OCI-LY7 (cell line): ENCODE results near the gene ANTXR1. TPM values are rescaled to one million over a fixed set of nuclear protein-coding genes. Genes with fewer than 3 reads are reported as not detected.

Experiments used
- BruUV-seq: library from RNA; stranded (reverse); fragments of 400-500 nt; replicated peaks from 2 replicates; lab custom pipeline; 2021; lab: Mats Ljungman, UMichigan
- CTCF ChIA-PET: fragments of 300-600 bp; sonication (Branson Sonifier 250); formaldehyde crosslinking; loops from one replicate; lab custom pipeline; 2022; ENCODE audit warnings: antibody characterized with exemption; ENCODE audit not compliant: unreplicated experiment; lab: Charles Lee
- POLR2A ChIA-PET: fragments of 300-600 bp; sonication (Branson Sonifier 250); formaldehyde crosslinking; loops from one replicate; lab custom pipeline; 2022; ENCODE audit warnings: antibody characterized with exemption; lab: Charles Lee
- DNase-seq: peaks from one replicate; pipeline ENCODE4 v3.0.0-alpha.2; 2015; ENCODE audit warnings: low spot score
- H2AFZ ChIP-seq: fragments of 200-600 bp; sonication (generic), shearing (Covaris generic); 2 replicates; pipeline ENCODE4 v1.6.1; 2014; ENCODE audit warnings: mild to moderate bottlenecking, antibody characterized with exemption, low read length, moderate library complexity
- H3K27ac ChIP-seq: fragments of 200-600 bp; sonication (generic); 2 replicates; pipeline ENCODE4 v1.5.1; 2014; ENCODE audit warnings: mixed run types, low read depth, mild to moderate bottlenecking, moderate library complexity, low read length, inconsistent platforms; ENCODE audit not compliant: poor library complexity, severe bottlenecking
- H3K36me3 ChIP-seq: fragments of 200-600 bp; sonication (generic); 2 replicates; pipeline ENCODE4 v1.6.1; 2014; ENCODE audit warnings: mild to moderate bottlenecking, antibody characterized with exemption, low read length, moderate library complexity, mixed read lengths; ENCODE audit not compliant: insufficient read depth
- H3K4me1 ChIP-seq: fragments of 200-600 bp; sonication (generic); 2 replicates; pipeline ENCODE4 v1.5.1; 2014; ENCODE audit warnings: mild to moderate bottlenecking, low read length; ENCODE audit not compliant: insufficient read depth, poor library complexity, severe bottlenecking
- H3K4me2 ChIP-seq: fragments of 200-600 bp; sonication (generic); 2 replicates; pipeline ENCODE4 v1.6.1; 2014; ENCODE audit warnings: mild to moderate bottlenecking, low read length
- H3K4me3 ChIP-seq: fragments of 200-600 bp; sonication (generic); 2 replicates; pipeline ENCODE4 v1.5.1; 2014; ENCODE audit warnings: mild to moderate bottlenecking, low read depth, low read length; ENCODE audit not compliant: poor library complexity, severe bottlenecking
- H3K79me2 ChIP-seq: fragments of 200-600 bp; sonication (generic); 2 replicates; pipeline ENCODE4 v1.6.1; 2016; ENCODE audit warnings: low read depth, mild to moderate bottlenecking, low read length, moderate library complexity, mixed read lengths; ENCODE audit not compliant: insufficient read depth
- H3K9me2 ChIP-seq: fragments of 200-600 bp; sonication (generic); 2 replicates; pipeline ENCODE4 v1.6.1; 2016; ENCODE audit warnings: mild to moderate bottlenecking, low read length, mixed read lengths; ENCODE audit not compliant: insufficient read depth
- H3K9me3 ChIP-seq: fragments of 200-600 bp; sonication (generic); 2 replicates; pipeline ENCODE4 v1.6.1; 2014; ENCODE audit warnings: mild to moderate bottlenecking, mixed run types, low read length, mixed read lengths
- H4K20me1 ChIP-seq: fragments of 200-600 bp; sonication (generic); 2 replicates; pipeline ENCODE4 v1.6.1; 2014; ENCODE audit warnings: mild to moderate bottlenecking, antibody characterized with exemption, low read length, moderate library complexity, mixed read lengths; ENCODE audit not compliant: insufficient read depth
- CTCF ChIP-seq: fragments of 200-600 bp; sonication (generic); conservative IDR thresholded peaks from 2 replicates; pipeline ENCODE4 v1.5.1; 2014; ENCODE audit warnings: mild to moderate bottlenecking, antibody characterized with exemption, low read length, moderate library complexity, mixed read lengths
- EZH2phosphoT487 ChIP-seq: fragments of 200-600 bp; sonication (generic); IDR thresholded peaks from 2 replicates; pipeline ENCODE4 v1.6.1; 2018; ENCODE audit warnings: low read depth, borderline replicate concordance, mild to moderate bottlenecking, mixed run types, antibody characterized with exemption, low read length, moderate library complexity, mixed read lengths
- intact Hi-C: fragments of 100-400 bp; cut with micrococcal nuclease; formaldehyde crosslinking; loops from one replicate; pipeline ENCODE4 v1.10.0; 2022; ENCODE audit not compliant: unreplicated experiment
- microRNA-seq: library from miRNA; unstranded; fragments of <30 nt; microRNA quantifications from one replicate; pipeline ENCODE4 v1.2.0, GENCODE V29; 2022; ENCODE audit warnings: borderline replicate concordance
- small RNA-seq: library from RNA; depleted of rRNA; stranded (forward); fragments of <200 nt; gene quantifications from one replicate; pipeline ENCODE3, GENCODE V24; 2014
- total RNA-seq, 2 experiments: library from RNA; depleted of rRNA in 1 of 2; stranded (reverse); fragments of >200 nt in 1 of 2; shearing (Covaris generic) in 1 of 2; gene quantifications; 2 replicates each; pipeline ENCODE4 v1.2.3, GENCODE V29; 2014 to 2022

Gene ANTXR1
- total RNA-seq, 2 experiments from 2014 or later: not detected

GRCh38 chr2:69298862-69299261 lies 285.9 kb downstream of the ANTXR1 start:
- Histone ChIP-seq H3K4me2 (no peak overlapping the region), H3K79me2 (no peaks in the 10 kb centered on the region), H3K27ac (no peak overlapping the region), H3K36me3 (no peaks in the 10 kb centered on the region), H3K9me2 (no peaks in the 10 kb centered on the region), H4K20me1 (no peaks in the 10 kb centered on the region), H3K4me3 (no peak overlapping the region), H2AFZ (no peak overlapping the region), H3K9me3 (no peaks in the 10 kb centered on the region), H3K4me1 (no peaks in the 10 kb centered on the region)
- no TSS peak for BruUV-seq
- DNase-seq: no peak
- POLR2A ChIA-PET: no interaction called here
- intact Hi-C loops: no loop called here
- TF ChIP-seq CTCF: no peak
- TF ChIP-seq EZH2phosphoT487: no peak
- CTCF ChIA-PET: no interaction called here

Small RNA genes within 50 kb of the gene (microRNA-seq; reads per million reads assigned to microRNA genes)
- gene MIR3126: not detected

Small RNA genes within 50 kb of the gene (small RNA-seq; reads per million reads assigned to genes)
- gene MIR3126 (not detected), gene RNA5SP96 (not detected), gene RNU6-1216P (not detected)

Other genes starting within 250 kb of the ANTXR1 start
- not detected in 2 replicates for gene BMP10, start 141.8 kb upstream of the ANTXR1 start, total RNA-seq (2014; rRNA removed; shearing (Covaris generic))
- gene BMP10, start 141.8 kb upstream of the ANTXR1 start, total RNA-seq (2022): not detected in 2 replicates
- gene GKN2, start 60.3 kb upstream of the ANTXR1 start, total RNA-seq (2014; rRNA removed; shearing (Covaris generic)): not detected in 2 replicates
- gene GKN2, start 60.3 kb upstream of the ANTXR1 start, total RNA-seq (2022): not detected in 2 replicates
- gene GKN1, start 38.5 kb upstream of the ANTXR1 start, total RNA-seq (2014; rRNA removed; shearing (Covaris generic)): not detected in 2 replicates
- not detected in 2 replicates for gene GKN1, start 38.5 kb upstream of the ANTXR1 start, total RNA-seq (2022)